Measurements from ENCODE around the gene KRT83. TPM values are rescaled to one million over a fixed set of nuclear protein-coding genes. Genes with fewer than 3 reads are reported as not detected.

KRT83 gene
- total RNA-seq, 1 experiment from 2014 or later: not detected

DNA sequence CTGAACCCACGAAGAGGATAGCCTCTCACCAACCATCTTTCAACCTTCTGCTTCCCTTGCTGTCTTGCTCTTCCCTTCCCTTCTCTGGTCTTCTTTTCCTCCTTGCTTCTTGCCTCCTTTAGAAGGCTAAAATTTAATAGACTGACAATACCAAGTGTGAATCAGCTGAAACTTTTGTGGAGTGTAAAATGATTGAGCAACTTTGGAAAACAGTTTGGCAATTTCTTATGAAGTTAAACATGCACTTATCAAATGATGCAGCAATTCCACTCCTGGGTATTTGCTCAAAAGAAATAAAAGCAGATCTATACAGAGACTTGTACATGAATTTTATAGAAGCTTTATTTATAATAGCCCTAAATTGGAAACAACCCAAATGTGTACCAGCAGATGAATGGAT lies 50.0 kb downstream of the KRT83 start:
- H3K79me2 ChIP-seq (ENCODE audit: low read depth): no peaks in the 10 kb centered on the region

DNA sequence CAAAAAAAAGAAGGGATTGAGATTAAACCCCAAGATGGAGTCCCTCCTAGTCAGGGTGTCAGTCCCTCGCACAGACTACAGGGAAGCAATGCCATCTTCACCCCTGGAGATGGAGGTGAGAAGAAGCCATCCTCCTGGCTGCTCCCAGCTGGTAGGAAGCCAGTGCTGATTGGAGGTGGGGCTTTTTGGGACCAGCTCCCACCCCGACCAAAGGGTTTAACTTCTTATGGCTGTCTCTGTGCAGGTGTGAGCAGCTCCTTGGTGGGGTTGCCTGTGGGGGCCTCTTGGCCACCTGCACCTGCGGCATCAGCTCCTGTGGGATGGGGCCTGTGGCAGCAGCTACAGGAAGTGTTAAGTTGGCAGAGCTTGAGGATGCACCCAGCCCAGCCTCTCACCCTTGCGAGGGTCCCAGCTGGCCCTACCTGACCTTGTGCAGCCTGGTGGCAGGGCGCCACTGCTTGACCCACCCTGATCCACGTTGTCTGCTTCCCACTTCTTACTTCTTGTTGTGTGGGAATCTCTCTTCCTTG lies 50.6 kb downstream of the KRT83 start:
- no peaks in the 10 kb centered on the region for H3K9me3 ChIP-seq (ENCODE audit: insufficient read depth, low read depth)
- no peak for DNase-seq
- no peak overlapping the region for H3K27ac ChIP-seq
- ChIA-PET CTCF (interaction anchor here (0.6 to 0.7 kb wide), 2 partner anchors 68 to 101 kb away, joined by 3 to 5 read pairs; no protein-coding TSS in a partner anchor), POLR2A (ENCODE audit: unreplicated experiment) (interaction anchor here (0.6 kb wide), 1 partner anchor 33 kb away, joined by 6 read pairs; no protein-coding TSS in a partner anchor)
- intact Hi-C loops (cut with micrococcal nuclease; ENCODE audit: unreplicated experiment): no loop called here
- H3K79me2 ChIP-seq (ENCODE audit: low read depth): no peaks in the 10 kb centered on the region
- H3K27me3 ChIP-seq (ENCODE audit: insufficient read depth, low read depth): no peaks in the 10 kb centered on the region
- no peaks in the 10 kb centered on the region for H3K36me3 ChIP-seq (ENCODE audit: low read depth)
- H3K4me1 ChIP-seq (replicated peaks; ENCODE audit: insufficient read depth): no peaks in the 10 kb centered on the region
- H3K4me3 ChIP-seq: no peak overlapping the region
- H2AFZ ChIP-seq: no peak overlapping the region
- H3K4me2 ChIP-seq: no peak overlapping the region
- no peaks in the 10 kb centered on the region for H4K20me1 ChIP-seq (ENCODE audit: insufficient read depth)
- H3K9me2 ChIP-seq (ENCODE audit: insufficient read depth): no peaks in the 10 kb centered on the region
- TF ChIP-seq, protein P1, sequence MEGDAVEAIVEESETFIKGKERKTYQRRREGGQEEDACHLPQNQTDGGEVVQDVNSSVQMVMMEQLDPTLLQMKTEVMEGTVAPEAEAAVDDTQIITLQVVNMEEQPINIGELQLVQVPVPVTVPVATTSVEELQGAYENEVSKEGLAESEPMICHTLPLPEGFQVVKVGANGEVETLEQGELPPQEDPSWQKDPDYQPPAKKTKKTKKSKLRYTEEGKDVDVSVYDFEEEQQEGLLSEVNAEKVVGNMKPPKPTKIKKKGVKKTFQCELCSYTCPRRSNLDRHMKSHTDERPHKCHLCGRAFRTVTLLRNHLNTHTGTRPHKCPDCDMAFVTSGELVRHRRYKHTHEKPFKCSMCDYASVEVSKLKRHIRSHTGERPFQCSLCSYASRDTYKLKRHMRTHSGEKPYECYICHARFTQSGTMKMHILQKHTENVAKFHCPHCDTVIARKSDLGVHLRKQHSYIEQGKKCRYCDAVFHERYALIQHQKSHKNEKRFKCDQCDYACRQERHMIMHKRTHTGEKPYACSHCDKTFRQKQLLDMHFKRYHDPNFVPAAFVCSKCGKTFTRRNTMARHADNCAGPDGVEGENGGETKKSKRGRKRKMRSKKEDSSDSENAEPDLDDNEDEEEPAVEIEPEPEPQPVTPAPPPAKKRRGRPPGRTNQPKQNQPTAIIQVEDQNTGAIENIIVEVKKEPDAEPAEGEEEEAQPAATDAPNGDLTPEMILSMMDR (conservative IDR thresholded peaks at IDR 0.05): no peak
- no peak for TF ChIP-seq EZH2 (IDR thresholded peaks at IDR 0.05; ENCODE audit: low read depth)
- no peaks in the 10 kb centered on the region for H3F3A ChIP-seq (ENCODE audit: insufficient read depth, low read depth)
- no TSS peak for BruUV-seq (replicated peaks)

More for the DNA sequence above, 50.0 kb downstream of the KRT83 start:
- no peaks in the 10 kb centered on the region for H3K9me2 ChIP-seq (ENCODE audit: insufficient read depth)
- no TSS peak for BruUV-seq (replicated peaks)
- no peak overlapping the region for H3K4me3 ChIP-seq
- H3K27me3 ChIP-seq (ENCODE audit: insufficient read depth, low read depth): no peaks in the 10 kb centered on the region
- H2AFZ ChIP-seq: no peak overlapping the region
- intact Hi-C loops (cut with micrococcal nuclease; ENCODE audit: unreplicated experiment): no loop called here
- POLR2A ChIA-PET (ENCODE audit: unreplicated experiment): interaction anchor here (0.6 kb wide), 2 partner anchors 33 to 115 kb away, joined by 4 to 6 read pairs; no protein-coding TSS in a partner anchor
- DNase-seq: no peak
- no peaks in the 10 kb centered on the region for H3K9me3 ChIP-seq (ENCODE audit: insufficient read depth, low read depth)
- no peaks in the 10 kb centered on the region for H3K4me1 ChIP-seq (replicated peaks; ENCODE audit: insufficient read depth)
- TF ChIP-seq, protein P1 (conservative IDR thresholded peaks at IDR 0.05): no peak
- TF ChIP-seq EZH2 (IDR thresholded peaks at IDR 0.05; ENCODE audit: low read depth): no peak
- H3K27ac ChIP-seq: no peak overlapping the region
- H3K4me2 ChIP-seq: no peak overlapping the region
- no peaks in the 10 kb centered on the region for H3F3A ChIP-seq (ENCODE audit: insufficient read depth, low read depth)
- H3K36me3 ChIP-seq (ENCODE audit: low read depth): no peaks in the 10 kb centered on the region
- no peaks in the 10 kb centered on the region for H4K20me1 ChIP-seq (ENCODE audit: insufficient read depth)
- CTCF ChIA-PET: no interaction called here

DNA sequence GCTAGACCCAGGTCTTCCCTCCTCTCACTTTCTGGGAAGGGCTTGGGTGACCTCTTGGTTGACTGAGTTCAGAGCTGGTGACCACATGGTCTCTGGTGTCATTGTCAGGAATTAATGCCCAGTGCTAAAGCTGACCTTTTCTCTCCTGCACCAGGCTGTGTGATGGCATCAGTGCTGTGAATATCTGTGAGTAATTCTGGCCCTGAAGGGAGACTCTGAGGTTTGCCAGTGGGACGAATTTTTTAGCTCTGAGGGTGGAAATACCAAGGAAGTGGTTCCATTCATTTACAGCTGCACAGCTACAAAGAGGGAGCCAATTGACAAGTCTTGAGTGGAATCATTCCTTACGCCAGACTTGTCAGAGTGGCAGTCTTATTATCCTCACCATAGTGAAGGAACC lies 53.0 kb downstream of the KRT83 start:
- H3K4me2 ChIP-seq: no peak overlapping the region
- no peaks in the 10 kb centered on the region for H4K20me1 ChIP-seq (ENCODE audit: insufficient read depth)
- CTCF ChIA-PET: interaction anchor here (0.6 kb wide), 1 partner anchor 14 kb away, joined by 4 read pairs; no protein-coding TSS in a partner anchor
- intact Hi-C loops (cut with micrococcal nuclease; ENCODE audit: unreplicated experiment): no loop called here
- no peaks in the 10 kb centered on the region for H3K9me3 ChIP-seq (ENCODE audit: insufficient read depth, low read depth)
- H3F3A ChIP-seq (ENCODE audit: insufficient read depth, low read depth): no peaks in the 10 kb centered on the region
- no peak overlapping the region for H2AFZ ChIP-seq
- no TSS peak for BruUV-seq (replicated peaks)
- no peaks in the 10 kb centered on the region for H3K4me1 ChIP-seq (replicated peaks; ENCODE audit: insufficient read depth)
- no peak for TF ChIP-seq EZH2 (IDR thresholded peaks at IDR 0.05; ENCODE audit: low read depth)
- TF ChIP-seq, protein P1 (conservative IDR thresholded peaks at IDR 0.05): no peak
- H3K79me2 ChIP-seq (ENCODE audit: low read depth): no peaks in the 10 kb centered on the region
- no peaks in the 10 kb centered on the region for H3K36me3 ChIP-seq (ENCODE audit: low read depth)
- DNase-seq: no peak
- no peaks in the 10 kb centered on the region for H3K27me3 ChIP-seq (ENCODE audit: insufficient read depth, low read depth)
- no peaks in the 10 kb centered on the region for H3K9me2 ChIP-seq (ENCODE audit: insufficient read depth)
- no peak overlapping the region for H3K27ac ChIP-seq
- POLR2A ChIA-PET (ENCODE audit: unreplicated experiment): interaction anchor here (0.6 kb wide), 3 partner anchors 13 to 123 kb away, joined by 3 read pairs; no protein-coding TSS in a partner anchor
- no peak overlapping the region for H3K4me3 ChIP-seq

Measured in PC-9 (cell line).